IMR-90 (cell line): ENCODE data around the gene PTPN7. TPM values are rescaled to one million over a fixed set of nuclear protein-coding genes. Genes with fewer than 3 reads are reported as not detected.

Source experiments
- ATAC-seq: fragments of 200-7000 bp; cut with Tn5 transposase; 2 replicates; pipeline ENCODE4 v1.9.1; 2020; ENCODE audit warnings: low read depth, mild to moderate bottlenecking, moderate library complexity
- BruUV-seq: library from RNA; stranded (reverse); fragments of 400-500 nt; replicated peaks from 2 replicates; lab custom pipeline; 2021; lab: Mats Ljungman, UMichigan
- CTCF ChIA-PET: fragments of 300-600 bp; formaldehyde crosslinking; extraction: SDS; loops from one replicate; lab custom pipeline; 2021; ENCODE audit warnings: antibody characterized with exemption; lab: Yijun Ruan, JAX
- POLR2A ChIA-PET: fragments of 300-600 bp; sonication (Branson Sonifier 250); formaldehyde crosslinking; loops from one replicate; lab custom pipeline; 2022; ENCODE audit warnings: antibody characterized with exemption; ENCODE audit not compliant: unreplicated experiment; lab: Charles Lee
- DNase-seq: peaks from one replicate; pipeline ENCODE4 v3.0.0; 2013
- H2AFZ ChIP-seq: replicated peaks from 2 replicates; pipeline ENCODE3; 2013; ENCODE audit warnings: low read length, mild to moderate bottlenecking; ENCODE audit not compliant: poor library complexity
- H2AK5ac ChIP-seq: 2 replicates; pipeline ENCODE4 v1.6.1; 2013; ENCODE audit warnings: low read depth, low read length, inconsistent platforms
- H2AK9ac ChIP-seq: replicated peaks from 2 replicates; pipeline ENCODE3; 2013; ENCODE audit warnings: mild to moderate bottlenecking, low read depth, low read length, moderate library complexity; ENCODE audit not compliant: poor library complexity
- H2BK120ac ChIP-seq: 2 replicates; pipeline ENCODE4 v1.6.1; 2013; ENCODE audit warnings: low read depth, low read length, inconsistent platforms
- H2BK15ac ChIP-seq: 3 replicates; pipeline ENCODE4 v1.6.1; 2013; ENCODE audit warnings: low read depth, low read length, inconsistent platforms
- H2BK20ac ChIP-seq: 2 replicates; pipeline ENCODE4 v1.6.1; 2013; ENCODE audit warnings: low read depth, mild to moderate bottlenecking, inconsistent platforms, low read length, moderate library complexity
- H2BK5ac ChIP-seq: 2 replicates; pipeline ENCODE4 v1.6.1; 2013; ENCODE audit warnings: mild to moderate bottlenecking, low read depth, low read length, inconsistent platforms; ENCODE audit not compliant: poor library complexity, severe bottlenecking
- H3K14ac ChIP-seq: replicated peaks from 2 replicates; pipeline ENCODE4 v1.6.1; 2013; ENCODE audit warnings: low read depth, low read length, inconsistent platforms
- H3K18ac ChIP-seq: 2 replicates; pipeline ENCODE4 v1.6.1; 2013; ENCODE audit warnings: low read depth, low read length, control low read depth
- H3K23ac ChIP-seq: 2 replicates; pipeline ENCODE4 v1.6.1; 2013; ENCODE audit warnings: low read depth, low read length, inconsistent platforms
- H3K27ac ChIP-seq: 2 replicates; pipeline ENCODE4 v1.5.1; 2013; ENCODE audit warnings: mild to moderate bottlenecking, control low read depth, low read length; ENCODE audit not compliant: insufficient read depth
- H3K27me3 ChIP-seq: 2 replicates; pipeline ENCODE4 v1.6.1; 2013; ENCODE audit warnings: low read length; ENCODE audit not compliant: control insufficient read depth, insufficient read depth
- H3K36me3 ChIP-seq: 2 replicates; pipeline ENCODE4 v1.6.1; 2013; ENCODE audit warnings: low read length, mixed read lengths; ENCODE audit not compliant: control insufficient read depth, insufficient read depth
- H3K4ac ChIP-seq: 2 replicates; pipeline ENCODE4 v1.6.1; 2013; ENCODE audit warnings: low read depth, low read length, inconsistent platforms
- H3K4me1 ChIP-seq: 2 replicates; pipeline ENCODE4 v1.6.1; 2013; ENCODE audit warnings: low read length, mixed read lengths; ENCODE audit not compliant: control insufficient read depth, insufficient read depth
- H3K4me2 ChIP-seq: 2 replicates; pipeline ENCODE4 v1.6.1; 2013; ENCODE audit warnings: low read depth, mild to moderate bottlenecking, control low read depth, low read length, moderate library complexity
- H3K4me3 ChIP-seq: 2 replicates; pipeline ENCODE4 v1.5.1; 2013; ENCODE audit warnings: low read depth, mild to moderate bottlenecking, control low read depth, low read length, moderate library complexity; ENCODE audit not compliant: insufficient read depth
- H3K56ac ChIP-seq: 2 replicates; pipeline ENCODE4 v1.6.1; 2013; ENCODE audit warnings: low read length, inconsistent platforms; ENCODE audit not compliant: insufficient read depth; ENCODE audit errors: extremely low read depth
- H3K79me1 ChIP-seq, 2 experiments: 2 replicates each; pipeline ENCODE4 v1.6.1; 2013; ENCODE audit warnings: low read length in 2 of 2, inconsistent platforms in 1 of 2, low read depth in 1 of 2
- H3K9ac ChIP-seq: 2 replicates; pipeline ENCODE4 v1.6.1; 2013; ENCODE audit warnings: low read depth, low read length, control low read depth
- H3K9me1 ChIP-seq: 2 replicates; pipeline ENCODE4 v1.6.1; 2013; ENCODE audit warnings: low read length, inconsistent platforms; ENCODE audit not compliant: insufficient read depth
- H3K9me3 ChIP-seq: 2 replicates; pipeline ENCODE4 v1.6.1; 2013; ENCODE audit warnings: low read length; ENCODE audit not compliant: control insufficient read depth, insufficient read depth
- H4K20me1 ChIP-seq: 2 replicates; pipeline ENCODE4 v1.6.1; 2013; ENCODE audit warnings: low read length, inconsistent platforms; ENCODE audit not compliant: insufficient read depth
- H4K5ac ChIP-seq: 2 replicates; pipeline ENCODE4 v1.6.1; 2013; ENCODE audit warnings: mild to moderate bottlenecking, low read depth, low read length, control low read depth
- H4K8ac ChIP-seq, 2 experiments: 2 replicates each; pipeline ENCODE4 v1.6.1; 2013; ENCODE audit warnings: low read depth in 2 of 2, low read length in 2 of 2, control low read depth in 1 of 2, inconsistent platforms in 1 of 2
- H4K91ac ChIP-seq: 2 replicates; pipeline ENCODE4 v1.6.1; 2013; ENCODE audit warnings: low read depth, low read length, inconsistent platforms; ENCODE audit not compliant: insufficient read depth
- BHLHE40 ChIP-seq: fragments of 150-350 bp; IDR thresholded peaks from 2 replicates; pipeline ENCODE4 v1.6.1; 2016; ENCODE audit warnings: mild to moderate bottlenecking, low read depth, low read length
- CEBPB ChIP-seq: IDR thresholded peaks from 2 replicates; pipeline ENCODE4 v1.6.1; 2012; ENCODE audit warnings: low read depth, low read length, improper control_type of control experiment
- CHD1 ChIP-seq: IDR thresholded peaks from 2 replicates; pipeline ENCODE4 v1.6.1; 2012; ENCODE audit warnings: low read depth, low read length, improper control_type of control experiment
- CTCF ChIP-seq: conservative IDR thresholded peaks from 2 replicates; pipeline ENCODE4 v1.5.1; 2012; ENCODE audit warnings: mild to moderate bottlenecking, low read depth, low read length, improper control_type of control experiment
- ELK1 ChIP-seq: fragments of 150-350 bp; IDR thresholded peaks from 2 replicates; pipeline ENCODE4 v1.6.1; 2016; ENCODE audit warnings: low read depth, mild to moderate bottlenecking, low read length, moderate library complexity, borderline replicate concordance
- MAZ ChIP-seq: IDR thresholded peaks from 2 replicates; pipeline ENCODE4 v1.6.1; 2012; ENCODE audit warnings: low read depth, mild to moderate bottlenecking, low read length, improper control_type of control experiment, moderate library complexity, borderline replicate concordance
- NFE2L2 ChIP-seq: fragments of 150-350 bp; IDR thresholded peaks from 2 replicates; pipeline ENCODE4 v1.6.1; 2016; ENCODE audit warnings: low read depth, mild to moderate bottlenecking, low read length
- POLR2A ChIP-seq: IDR thresholded peaks from 2 replicates; pipeline ENCODE4 v1.6.1; 2012; ENCODE audit warnings: mild to moderate bottlenecking, low read depth, low read length
- RCOR1 ChIP-seq: IDR thresholded peaks from 2 replicates; pipeline ENCODE4 v1.6.1; 2012; ENCODE audit warnings: mild to moderate bottlenecking, low read length, improper control_type of control experiment; ENCODE audit not compliant: insufficient replicate concordance
- RFX5 ChIP-seq: IDR thresholded peaks from 2 replicates; pipeline ENCODE4 v1.8.0; 2012; ENCODE audit warnings: low read depth, mild to moderate bottlenecking, low read length, moderate library complexity
- SMC3 ChIP-seq: fragments of 150-350 bp; IDR thresholded peaks from 2 replicates; pipeline ENCODE4 v1.6.1; 2016; ENCODE audit warnings: low read depth, mild to moderate bottlenecking, antibody characterized with exemption, low read length, moderate library complexity
- USF2 ChIP-seq: fragments of 150-350 bp; IDR thresholded peaks from 2 replicates; pipeline ENCODE4 v1.6.1; 2017; ENCODE audit warnings: mild to moderate bottlenecking, antibody characterized with exemption, low read length, low read depth
- WGBS, 2 experiments: methylation state at CpG; one replicate each; pipeline versions ENCODE4 v1.1.5 to v1.1.7; 2013; ENCODE audit warnings: missing lambda C conversion rate in 2 of 2; ENCODE audit not compliant: insufficient read length in 1 of 2; ENCODE audit errors: extremely low coverage in 2 of 2; 5-methylcytosine and 5-hydroxymethylcytosine counted together
- dilution Hi-C: fragments of 300-500 bp; cut with HindIII; formaldehyde crosslinking; loops from one replicate; pipeline ENCODE4 v1.14.3; 2018; ENCODE audit warnings: low sequenced_read_pairs; ENCODE audit not compliant: unreplicated experiment
- in situ Hi-C: fragments of 300-500 bp; cut with MboI; formaldehyde crosslinking; loops from 3 replicates; pipeline ENCODE4 v1.14.3; 2019; ENCODE audit warnings: low sequenced_read_pairs, inconsistent platforms, mixed read lengths
- intact Hi-C: fragments of 100-400 bp; cut with micrococcal nuclease; formaldehyde crosslinking; loops from 2 replicates; pipeline ENCODE4 v1.10.0; 2022
- polyA plus RNA-seq, 3 experiments: library from polyadenylated mRNA; depleted of rRNA; stranded (reverse); fragments of >200 nt; gene quantifications; 2 replicates each; pipeline ENCODE4 v1.2.3, GENCODE V29; 2012; ENCODE audit warnings: low replicate concordance in 1 of 3
- total RNA-seq: library from RNA; depleted of rRNA; stranded (reverse); fragments of >200 nt; gene quantifications from 2 replicates; pipeline ENCODE4 v1.2.3, GENCODE V29; 2012

The PTPN7 gene
- total and polyA plus RNA-seq, 2 of the 4 experiments (the other 2 are of a cell fraction) = 0.05 TPM; not detected in 1

GRCh38 chr1:202127836-202128622 lies 32.4 kb downstream of the PTPN7 start (continued):
- no peak for TF ChIP-seq CHD1

GRCh38 chr1:202127061-202127460 lies 33.3 kb downstream of the PTPN7 start:
- Histone ChIP-seq H2BK120ac (no peak overlapping the region), H3K18ac (no peak overlapping the region), H3K27ac (no peak overlapping the region), H4K91ac (no peak overlapping the region), H3K9me1 (no peaks in the 10 kb centered on the region), H3K14ac (no peak overlapping the region), H2BK5ac (no peak overlapping the region), H3K4ac (no peak overlapping the region), H3K4me2 (no peak overlapping the region), H4K20me1 (no peaks in the 10 kb centered on the region), H3K9ac (no peak overlapping the region), H3K56ac (no peak overlapping the region), H3K36me3 (peaks cover 2% of the 10 kb centered on the region; the same call in 1 of the 2 replicates), H2AFZ (no peak overlapping the region), H2AK5ac (no peak overlapping the region), H4K8ac (no peak overlapping the region), H2BK20ac (no peak overlapping the region), H3K23ac (no peak overlapping the region), H3K4me3 (no peak overlapping the region), H2BK15ac (no peak overlapping the region), H3K9me3 (no peaks in the 10 kb centered on the region), H2AK9ac (no peak overlapping the region), H3K27me3 (peaks cover 24% of the 10 kb centered on the region), H3K4me1 (0 out of 2 replicates have a peak, but pooled peaks cover under 1% of the 10 kb centered on the region), H4K5ac (no peak overlapping the region), H3K79me1 (no peaks in the 10 kb centered on the region; a peak in 1 of 4 replicates)
- dilution Hi-C loops (no loop called here), intact Hi-C loops (no loop called here), in situ Hi-C loops (loop anchor here (10.0 to 25.0 kb wide), 2 partner anchors 232 to 590 kb away; partner anchors contain the start of gene NAV1)
- BruUV-seq = no TSS peak
- DNase-seq (no peak), ATAC-seq (no peak)
- CTCF ChIA-PET = no interaction called here
- POLR2A ChIA-PET = no interaction called here
- WGBS, 2 experiments = no CpG with 5 or more reads among the region's 6 CpGs
- no peak for TF ChIP-seq CTCF
- TF ChIP-seq RCOR1 = no peak
- no peak for TF ChIP-seq MAZ
- TF ChIP-seq SMC3 = no peak
- TF ChIP-seq POLR2A = no peak
- TF ChIP-seq NFE2L2 = no peak
- TF ChIP-seq RFX5 = no peak
- no peak for TF ChIP-seq CEBPB
- TF ChIP-seq USF2 = no peak
- TF ChIP-seq BHLHE40 = no peak
- no peak for TF ChIP-seq CHD1
- no peak for TF ChIP-seq ELK1
